OCI-LY7 (cell line): ENCODE results near the gene ZPR1. TPM values are rescaled to one million over a fixed set of nuclear protein-coding genes. Genes with fewer than 3 reads are reported as not detected.

Experiments used
- BruUV-seq: library from RNA; stranded (reverse); fragments of 400-500 nt; replicated peaks from 2 replicates; lab custom pipeline; 2021; lab: Mats Ljungman, UMichigan
- CTCF ChIA-PET: fragments of 300-600 bp; sonication (Branson Sonifier 250); formaldehyde crosslinking; loops from one replicate; lab custom pipeline; 2022; ENCODE audit warnings: antibody characterized with exemption; ENCODE audit not compliant: unreplicated experiment; lab: Charles Lee
- POLR2A ChIA-PET: fragments of 300-600 bp; sonication (Branson Sonifier 250); formaldehyde crosslinking; loops from one replicate; lab custom pipeline; 2022; ENCODE audit warnings: antibody characterized with exemption; lab: Charles Lee
- DNase-seq: peaks from one replicate; pipeline ENCODE4 v3.0.0-alpha.2; 2015; ENCODE audit warnings: low spot score
- H2AFZ ChIP-seq: fragments of 200-600 bp; sonication (generic), shearing (Covaris generic); 2 replicates; pipeline ENCODE4 v1.6.1; 2014; ENCODE audit warnings: mild to moderate bottlenecking, antibody characterized with exemption, low read length, moderate library complexity
- H3K27ac ChIP-seq: fragments of 200-600 bp; sonication (generic); 2 replicates; pipeline ENCODE4 v1.5.1; 2014; ENCODE audit warnings: mixed run types, low read depth, mild to moderate bottlenecking, moderate library complexity, low read length, inconsistent platforms; ENCODE audit not compliant: poor library complexity, severe bottlenecking
- H3K36me3 ChIP-seq: fragments of 200-600 bp; sonication (generic); 2 replicates; pipeline ENCODE4 v1.6.1; 2014; ENCODE audit warnings: mild to moderate bottlenecking, antibody characterized with exemption, low read length, moderate library complexity, mixed read lengths; ENCODE audit not compliant: insufficient read depth
- H3K4me1 ChIP-seq: fragments of 200-600 bp; sonication (generic); 2 replicates; pipeline ENCODE4 v1.5.1; 2014; ENCODE audit warnings: mild to moderate bottlenecking, low read length; ENCODE audit not compliant: insufficient read depth, poor library complexity, severe bottlenecking
- H3K4me2 ChIP-seq: fragments of 200-600 bp; sonication (generic); 2 replicates; pipeline ENCODE4 v1.6.1; 2014; ENCODE audit warnings: mild to moderate bottlenecking, low read length
- H3K4me3 ChIP-seq: fragments of 200-600 bp; sonication (generic); 2 replicates; pipeline ENCODE4 v1.5.1; 2014; ENCODE audit warnings: mild to moderate bottlenecking, low read depth, low read length; ENCODE audit not compliant: poor library complexity, severe bottlenecking
- H3K79me2 ChIP-seq: fragments of 200-600 bp; sonication (generic); 2 replicates; pipeline ENCODE4 v1.6.1; 2016; ENCODE audit warnings: low read depth, mild to moderate bottlenecking, low read length, moderate library complexity, mixed read lengths; ENCODE audit not compliant: insufficient read depth
- H3K9me2 ChIP-seq: fragments of 200-600 bp; sonication (generic); 2 replicates; pipeline ENCODE4 v1.6.1; 2016; ENCODE audit warnings: mild to moderate bottlenecking, low read length, mixed read lengths; ENCODE audit not compliant: insufficient read depth
- H3K9me3 ChIP-seq: fragments of 200-600 bp; sonication (generic); 2 replicates; pipeline ENCODE4 v1.6.1; 2014; ENCODE audit warnings: mild to moderate bottlenecking, mixed run types, low read length, mixed read lengths
- H4K20me1 ChIP-seq: fragments of 200-600 bp; sonication (generic); 2 replicates; pipeline ENCODE4 v1.6.1; 2014; ENCODE audit warnings: mild to moderate bottlenecking, antibody characterized with exemption, low read length, moderate library complexity, mixed read lengths; ENCODE audit not compliant: insufficient read depth
- CTCF ChIP-seq: fragments of 200-600 bp; sonication (generic); conservative IDR thresholded peaks from 2 replicates; pipeline ENCODE4 v1.5.1; 2014; ENCODE audit warnings: mild to moderate bottlenecking, antibody characterized with exemption, low read length, moderate library complexity, mixed read lengths
- EZH2phosphoT487 ChIP-seq: fragments of 200-600 bp; sonication (generic); IDR thresholded peaks from 2 replicates; pipeline ENCODE4 v1.6.1; 2018; ENCODE audit warnings: low read depth, borderline replicate concordance, mild to moderate bottlenecking, mixed run types, antibody characterized with exemption, low read length, moderate library complexity, mixed read lengths
- intact Hi-C: fragments of 100-400 bp; cut with micrococcal nuclease; formaldehyde crosslinking; loops from one replicate; pipeline ENCODE4 v1.10.0; 2022; ENCODE audit not compliant: unreplicated experiment
- total RNA-seq, 2 experiments: library from RNA; depleted of rRNA in 1 of 2; stranded (reverse); fragments of >200 nt in 1 of 2; shearing (Covaris generic) in 1 of 2; gene quantifications; 2 replicates each; pipeline ENCODE4 v1.2.3, GENCODE V29; 2014 to 2022

The ZPR1 gene
- total RNA-seq, 2 experiments from 2014 or later: 57.4 to 67.5 TPM

- Histone ChIP-seq H3K27ac (no peak overlapping the region), H3K9me2 (no peaks in the 10 kb centered on the region), H3K4me3 (no peak overlapping the region), H4K20me1 (no peaks in the 10 kb centered on the region), H2AFZ (no peak overlapping the region), H3K4me2 (no peak overlapping the region), H3K4me1 (no peaks in the 10 kb centered on the region), H3K79me2 (no peaks in the 10 kb centered on the region), H3K9me3 (no peaks in the 10 kb centered on the region), H3K36me3 (no peaks in the 10 kb centered on the region)
- no TSS peak for BruUV-seq
- intact Hi-C loops: no loop called here
- CTCF ChIA-PET: no interaction called here
- DNase-seq: no peak
- TF ChIP-seq CTCF (no peak), EZH2phosphoT487 (no peak)
- POLR2A ChIA-PET: no interaction called here
Observed at GRCh38 chr11:116796548-116796947, 8.7 kb upstream of the ZPR1 start.

- TF ChIP-seq CTCF: no peak
- no peak for TF ChIP-seq EZH2phosphoT487
- Histone ChIP-seq H3K27ac (no peak overlapping the region), H3K4me1 (no peaks in the 10 kb centered on the region), H4K20me1 (no peaks in the 10 kb centered on the region), H3K4me2 (no peak overlapping the region), H2AFZ (no peak overlapping the region), H3K4me3 (no peak overlapping the region), H3K36me3 (no peaks in the 10 kb centered on the region), H3K79me2 (no peaks in the 10 kb centered on the region), H3K9me3 (no peaks in the 10 kb centered on the region), H3K9me2 (no peaks in the 10 kb centered on the region)
- no peak for DNase-seq
- POLR2A ChIA-PET: no interaction called here
- CTCF ChIA-PET: no interaction called here
- BruUV-seq: no TSS peak
- intact Hi-C loops: loop anchor here (5.0 kb wide), 2 partner anchors 42 to 332 kb away; partner anchors contain the start of gene APOA1
Observed at GRCh38 chr11:116794851-116795250, 7.0 kb upstream of the ZPR1 start.

- Histone ChIP-seq H3K27ac (no peak overlapping the region), H3K4me1 (peaks cover 7% of the 10 kb centered on the region), H3K36me3 (no peaks in the 10 kb centered on the region), H3K4me3 (no peak overlapping the region), H3K9me2 (no peaks in the 10 kb centered on the region), H3K4me2 (no peak overlapping the region), H3K79me2 (no peaks in the 10 kb centered on the region), H3K9me3 (no peaks in the 10 kb centered on the region), H2AFZ (peak overlapping the region; percentile 77), H4K20me1 (no peaks in the 10 kb centered on the region)
- ChIA-PET CTCF (interaction anchor here (1.2 kb wide), 1 partner anchor 42 kb away, joined by 3 read pairs; no protein-coding TSS in a partner anchor), POLR2A (interaction anchor here (0.6 to 1.3 kb wide), 3 partner anchors 33 to 408 kb away, joined by 3 to 4 read pairs (median 4); no protein-coding TSS in a partner anchor)
- peak; percentile 11 for DNase-seq
- BruUV-seq: no TSS peak
- TF ChIP-seq CTCF (no peak), EZH2phosphoT487 (no peak)
- intact Hi-C loops: loop anchor here (5.0 kb wide), 2 partner anchors 44 to 334 kb away; partner anchors contain the start of gene APOA1
Observed at GRCh38 chr11:116793772-116794097, 5.9 kb upstream of the ZPR1 start.
